Esophagus mucosa (tissue), 1 donor: ENCODE results near the gene TMX3. TPM values are rescaled to one million over a fixed set of nuclear protein-coding genes. Genes with fewer than 3 reads are reported as not detected.

Experiments used
- ATAC-seq: fragments of 200-7000 bp; cut with Tn5 transposase; one replicate; pipeline ENCODE4 v1.9.1; 2020
- total RNA-seq: library from RNA; stranded (reverse); gene quantifications from one replicate; pipeline ENCODE4 v1.2.4, GENCODE V29; 2023
- donor health status: DM: yes; HTN: yes; CAD: no.

The TMX3 gene, protein sequence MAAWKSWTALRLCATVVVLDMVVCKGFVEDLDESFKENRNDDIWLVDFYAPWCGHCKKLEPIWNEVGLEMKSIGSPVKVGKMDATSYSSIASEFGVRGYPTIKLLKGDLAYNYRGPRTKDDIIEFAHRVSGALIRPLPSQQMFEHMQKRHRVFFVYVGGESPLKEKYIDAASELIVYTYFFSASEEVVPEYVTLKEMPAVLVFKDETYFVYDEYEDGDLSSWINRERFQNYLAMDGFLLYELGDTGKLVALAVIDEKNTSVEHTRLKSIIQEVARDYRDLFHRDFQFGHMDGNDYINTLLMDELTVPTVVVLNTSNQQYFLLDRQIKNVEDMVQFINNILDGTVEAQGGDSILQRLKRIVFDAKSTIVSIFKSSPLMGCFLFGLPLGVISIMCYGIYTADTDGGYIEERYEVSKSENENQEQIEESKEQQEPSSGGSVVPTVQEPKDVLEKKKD
- 21.4 TPM for total RNA-seq

DNA sequence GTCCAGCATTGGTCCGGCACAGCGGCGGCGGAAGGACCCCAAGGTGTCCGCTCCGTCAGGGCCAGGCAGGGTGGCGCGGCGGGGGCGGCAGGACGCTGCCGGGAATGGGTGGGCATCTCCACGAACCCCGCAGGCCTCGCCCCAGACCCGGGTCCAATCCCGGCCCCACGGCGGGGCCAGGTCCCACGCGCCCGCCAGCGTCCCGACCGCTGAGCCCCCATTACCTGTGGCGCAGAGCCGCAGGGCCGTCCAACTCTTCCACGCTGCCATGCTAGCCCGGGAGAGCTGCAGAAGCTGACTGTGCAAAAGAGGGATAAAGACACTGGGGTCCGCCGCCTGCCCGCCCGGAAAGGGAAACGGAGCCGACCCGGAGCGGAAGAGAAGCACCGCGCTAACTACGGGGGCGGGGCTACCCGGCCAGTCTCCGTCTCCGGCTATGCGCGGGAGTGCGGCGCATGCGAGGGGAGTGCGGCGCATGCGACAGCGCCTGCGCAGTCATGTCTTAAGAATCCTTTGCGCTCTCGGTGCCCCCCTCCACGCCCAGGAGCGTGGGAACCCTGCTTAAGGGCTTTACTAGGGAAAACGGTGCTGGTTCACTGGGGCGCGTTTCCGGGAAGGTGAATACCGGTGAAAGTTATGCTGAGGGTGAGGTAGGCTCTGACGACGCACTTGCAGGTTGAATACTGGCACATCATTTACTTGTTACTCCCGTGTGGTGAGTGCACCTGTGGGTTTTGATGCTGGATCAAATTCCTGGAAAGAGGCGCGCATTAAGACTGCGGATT is at the start of gene TMX3:
TMX3 (minus strand) TSS at position 397 of the 785 bp plus-strand sequence; CDS start at position 270, 127 bp downstream.
- ATAC-seq, result peak; percentile 99

DNA sequence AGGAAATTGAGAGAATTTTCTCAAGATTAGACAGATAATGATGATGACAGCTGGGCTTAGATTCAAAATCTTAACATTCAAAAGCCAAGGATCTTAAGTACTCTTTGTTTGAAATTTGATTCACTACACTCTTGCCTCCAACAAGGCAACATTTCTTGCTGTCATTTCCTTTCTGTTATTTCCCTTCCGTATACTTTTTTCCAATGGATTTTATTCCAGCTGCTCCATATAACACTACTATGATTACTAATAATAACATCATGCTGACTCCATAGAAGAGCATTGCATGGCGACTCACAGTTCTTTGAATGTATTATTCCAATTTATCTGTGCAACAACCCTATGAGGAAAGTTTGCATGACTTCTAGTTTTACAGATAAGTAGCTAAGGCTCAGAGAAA is 49.1 kb upstream of the TMX3 start:
- ATAC-seq, result no peak

DNA sequence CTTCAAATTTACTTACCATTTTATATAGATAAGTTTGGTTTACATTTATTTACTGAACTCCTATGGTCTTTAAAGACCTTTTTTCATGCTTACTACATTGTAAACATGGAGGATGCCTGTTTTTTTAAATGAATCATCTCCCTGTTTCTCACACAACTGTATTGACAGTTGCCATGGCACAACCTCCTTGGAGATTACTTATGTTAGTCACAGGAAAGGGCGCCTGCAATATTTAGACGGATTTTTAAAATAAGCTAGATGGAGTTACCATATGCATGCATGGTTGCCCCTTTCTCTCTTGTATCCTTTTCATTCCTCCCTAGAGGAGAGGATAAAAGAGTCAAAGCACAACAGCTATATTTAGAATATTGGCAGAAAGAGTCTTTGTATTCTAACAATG is 48.2 kb upstream of the TMX3 start:
- ATAC-seq, result no peak

DNA sequence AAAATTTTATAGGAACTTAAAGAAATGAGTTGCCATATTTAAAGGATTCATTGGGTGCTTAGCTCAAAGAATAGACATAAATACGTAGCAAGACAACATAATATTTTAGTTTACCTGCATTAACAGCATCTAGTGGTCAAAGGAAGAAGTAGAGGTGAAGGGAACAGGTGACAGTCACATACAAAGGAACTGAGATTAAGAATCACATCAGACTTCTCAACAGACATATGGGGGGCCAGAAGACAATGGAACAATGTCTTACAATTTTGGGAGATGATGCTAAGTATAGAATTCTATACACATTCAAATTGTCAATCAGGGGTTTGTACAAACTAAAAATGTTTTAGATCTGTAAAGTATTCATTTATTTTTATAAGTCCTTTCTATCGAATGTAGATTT is 44.4 kb upstream of the TMX3 start:
- no peak for ATAC-seq

DNA sequence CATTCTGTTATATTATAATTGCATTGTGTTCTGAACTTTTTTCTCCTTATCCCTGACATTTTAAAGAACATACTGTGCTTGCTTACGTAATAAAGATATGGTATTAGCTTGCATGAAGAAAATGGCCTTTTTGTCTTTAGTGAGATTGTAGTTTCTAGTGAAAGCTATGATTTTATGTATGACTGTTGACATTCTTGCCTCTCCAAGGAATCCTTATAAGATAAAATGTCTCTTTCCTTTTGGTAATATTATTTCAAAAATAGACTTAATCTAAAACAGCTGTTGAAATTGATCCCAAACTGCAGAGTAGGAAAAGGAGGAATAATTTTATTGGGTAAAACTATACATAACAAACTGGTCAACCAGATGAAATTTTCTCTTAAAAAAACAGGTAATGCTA is 42.2 kb upstream of the TMX3 start:
- ATAC-seq, result no peak

DNA sequence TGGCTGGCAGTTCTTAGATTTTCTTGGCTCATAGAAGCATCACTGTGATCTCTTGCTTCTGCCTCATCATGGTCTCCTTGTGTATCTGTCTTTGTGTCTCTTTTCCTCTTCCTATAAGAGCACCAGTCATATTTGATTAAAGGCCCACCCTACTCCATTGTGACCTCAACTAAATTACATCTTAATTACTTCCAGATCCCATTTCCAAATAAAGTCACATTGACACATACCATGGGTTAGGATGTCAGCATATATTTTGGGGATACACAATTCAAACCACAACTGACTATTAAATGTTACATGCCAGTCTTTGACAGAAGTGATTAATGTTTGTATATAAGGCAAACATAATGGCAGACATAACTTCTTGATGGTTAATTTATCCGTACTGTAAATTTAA is 27.3 kb upstream of the TMX3 start:
- ATAC-seq, result no peak

DNA sequence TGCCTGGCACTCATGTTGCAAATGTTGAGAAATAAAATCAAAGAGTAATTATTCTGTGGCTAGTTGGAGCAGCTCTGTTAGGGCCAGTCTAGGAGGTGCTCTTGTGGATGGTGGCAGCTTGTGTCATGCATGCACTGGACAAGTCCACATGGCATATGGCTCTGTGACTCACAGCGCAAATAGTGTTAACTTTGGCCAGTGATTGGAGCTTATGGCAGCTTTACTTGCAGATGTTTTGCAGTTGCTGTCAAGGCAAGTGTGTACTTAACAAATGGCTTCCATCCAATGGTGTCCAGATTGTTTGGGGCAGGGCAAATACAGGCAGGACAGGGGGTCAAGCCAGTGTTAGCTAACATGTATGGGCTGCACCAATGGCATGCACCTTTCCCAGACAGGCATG is 26.1 kb upstream of the TMX3 start:
- no peak for ATAC-seq

DNA sequence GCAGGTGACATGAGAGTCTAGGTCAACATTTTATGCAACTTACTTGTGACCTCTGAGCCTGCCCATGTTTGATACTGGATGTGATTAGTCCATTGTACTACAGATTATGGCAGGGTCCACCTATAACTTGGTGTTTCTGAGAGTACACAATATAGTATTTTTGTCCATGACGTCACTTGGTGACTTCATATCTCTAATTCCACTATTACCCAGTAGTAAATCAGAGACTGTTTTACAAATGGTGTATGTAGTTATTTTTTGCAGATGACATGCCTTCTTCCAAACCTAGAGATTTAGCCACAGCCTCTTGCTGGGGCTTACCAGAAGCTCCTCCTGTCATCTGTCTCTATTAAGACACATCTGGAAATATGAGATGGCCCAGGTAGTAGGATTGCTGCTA is 24.6 kb upstream of the TMX3 start:
- no peak for ATAC-seq

DNA sequence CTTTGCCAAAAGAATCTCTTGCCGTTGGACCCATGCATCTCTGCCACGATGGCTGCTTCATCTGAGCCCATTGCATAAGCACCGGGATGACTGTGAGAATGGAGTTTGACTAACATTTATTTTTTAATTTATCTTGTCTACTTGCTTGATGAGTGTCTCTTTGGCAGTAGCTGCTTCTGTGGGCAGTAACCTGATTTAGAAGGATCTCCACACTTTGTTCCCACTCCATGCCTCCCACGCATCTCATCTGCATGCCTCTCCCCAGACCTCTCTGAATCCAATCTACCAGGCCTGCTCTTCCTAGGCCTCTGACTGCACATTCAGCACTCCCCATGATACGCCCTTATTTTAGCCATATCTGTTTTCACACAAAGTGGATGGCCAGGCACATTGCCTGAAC is 23.7 kb upstream of the TMX3 start:
- no peak for ATAC-seq

DNA sequence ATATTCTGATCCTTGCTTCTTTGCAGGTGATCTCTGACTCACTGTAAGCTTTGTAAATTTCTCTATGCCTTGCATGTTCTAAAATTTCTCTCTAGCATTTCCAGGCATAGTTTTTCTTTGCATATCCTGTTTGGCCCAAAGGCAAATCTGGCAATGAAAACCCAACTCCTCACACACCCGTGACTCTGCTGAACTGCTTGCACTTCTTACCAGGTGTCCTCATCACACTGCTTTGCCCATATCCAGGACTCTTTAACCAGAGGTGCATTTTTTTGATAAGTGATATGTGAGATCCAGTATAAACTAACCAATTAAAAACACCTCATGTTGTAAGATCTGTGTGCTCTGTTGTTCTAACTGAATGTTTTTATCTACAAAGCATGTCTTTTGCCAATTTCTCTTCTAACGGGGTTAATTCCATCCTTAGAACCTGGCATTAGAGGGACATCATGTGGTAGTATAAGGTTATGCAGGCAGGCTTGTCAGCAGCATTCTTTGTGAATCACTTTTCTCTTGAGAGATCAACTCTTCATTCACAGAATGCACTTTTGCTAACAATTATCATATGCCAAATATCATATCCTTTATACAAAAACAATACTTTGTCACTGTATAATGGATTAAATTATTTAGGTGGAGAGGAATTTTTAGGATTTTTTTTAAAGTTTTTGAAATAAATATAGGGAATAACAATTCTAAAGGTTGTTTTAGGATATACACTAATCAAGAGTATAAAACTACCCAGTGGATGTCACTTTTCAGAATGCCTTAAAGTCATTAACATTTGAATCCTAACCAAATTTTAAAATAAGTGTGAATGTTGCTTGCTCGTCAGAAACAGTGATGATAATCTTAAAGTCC is 20.8 kb upstream of the TMX3 start:
- ATAC-seq, result peak; percentile 46

DNA sequence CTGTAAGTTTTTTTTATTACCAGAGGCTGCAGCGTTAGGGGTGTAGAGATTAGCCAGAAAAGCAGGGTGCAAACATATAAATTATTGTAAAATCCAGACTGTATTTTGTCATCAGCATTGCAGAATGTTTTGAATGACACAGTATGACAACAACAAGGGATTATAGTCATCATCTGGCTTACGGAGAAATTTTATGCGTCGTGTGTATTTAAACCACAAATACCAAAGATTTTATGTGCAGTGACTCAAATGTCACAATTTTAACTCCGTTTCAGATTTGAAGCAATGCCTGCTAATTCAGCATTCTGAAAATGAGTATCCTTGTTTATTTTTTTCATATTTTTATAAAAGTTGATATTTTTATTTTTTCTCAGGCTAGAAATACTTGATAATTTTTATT is 19.4 kb upstream of the TMX3 start:
- no peak for ATAC-seq

DNA sequence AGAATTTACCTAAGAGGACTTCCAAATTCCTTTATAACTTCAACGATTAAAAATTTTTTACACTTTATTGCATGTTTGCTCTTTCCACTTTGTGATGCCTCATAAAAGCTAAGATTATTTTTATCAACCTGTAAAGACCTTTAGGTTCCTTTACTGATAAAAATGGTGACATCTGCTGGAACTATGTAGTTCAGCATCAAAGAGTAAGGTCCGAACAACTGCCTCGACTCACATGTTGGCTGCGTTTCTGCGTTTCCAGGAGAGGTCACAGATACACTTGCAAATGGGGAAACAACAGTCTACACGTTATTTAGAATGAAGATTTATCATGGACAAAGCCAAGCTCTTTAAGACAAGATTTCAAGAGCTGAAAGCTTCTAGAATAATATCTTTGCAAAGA is 18.8 kb upstream of the TMX3 start:
- ATAC-seq, result no peak

DNA sequence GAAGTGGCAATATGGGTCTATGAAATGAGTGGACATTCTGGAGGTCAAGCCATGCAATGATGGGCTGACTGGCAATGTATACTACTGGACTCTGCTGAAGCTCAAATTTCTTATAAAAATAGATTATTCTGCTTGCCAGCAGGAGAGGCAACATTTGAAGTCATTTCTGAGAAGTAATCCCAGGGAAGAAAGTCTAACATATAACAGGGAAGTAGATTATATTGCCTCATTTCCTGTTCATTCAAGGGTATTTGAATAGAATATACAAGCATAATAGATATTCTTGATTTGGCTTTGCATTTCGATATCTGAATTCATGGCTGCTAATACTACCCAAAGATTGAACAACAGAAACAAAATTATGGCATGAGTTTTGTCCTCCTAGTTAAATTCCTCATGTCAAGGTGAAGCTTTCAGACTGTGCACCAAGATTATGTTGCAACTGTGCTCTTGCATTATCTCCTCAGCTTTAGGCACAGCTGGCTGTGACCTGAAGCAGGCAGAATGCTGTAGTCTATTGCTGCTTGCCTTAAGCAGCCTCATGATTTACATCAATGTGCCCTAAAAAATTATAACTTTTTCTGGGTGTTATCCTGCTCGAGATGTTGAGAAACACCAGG is 13.3 kb upstream of the TMX3 start:
- no peak for ATAC-seq

DNA sequence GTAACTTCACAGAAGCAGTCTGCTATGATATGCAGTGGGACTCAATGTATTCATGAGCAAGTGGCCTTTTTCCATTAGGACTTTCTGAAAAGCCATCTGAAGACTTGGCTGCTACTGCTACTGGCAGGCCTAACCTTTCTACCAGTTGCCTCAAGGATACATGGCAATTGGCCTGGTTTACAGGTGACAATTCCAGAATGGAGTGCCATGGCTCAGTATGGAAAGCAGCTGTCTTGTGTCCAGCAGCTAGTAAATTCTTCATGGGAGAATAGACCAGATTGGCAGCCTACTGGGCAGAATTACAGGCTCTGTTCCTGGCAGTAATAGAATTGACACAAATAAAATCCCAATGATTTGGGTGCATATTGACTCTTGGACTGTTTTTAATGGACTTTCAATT is 12.6 kb upstream of the TMX3 start:
- no peak for ATAC-seq

DNA sequence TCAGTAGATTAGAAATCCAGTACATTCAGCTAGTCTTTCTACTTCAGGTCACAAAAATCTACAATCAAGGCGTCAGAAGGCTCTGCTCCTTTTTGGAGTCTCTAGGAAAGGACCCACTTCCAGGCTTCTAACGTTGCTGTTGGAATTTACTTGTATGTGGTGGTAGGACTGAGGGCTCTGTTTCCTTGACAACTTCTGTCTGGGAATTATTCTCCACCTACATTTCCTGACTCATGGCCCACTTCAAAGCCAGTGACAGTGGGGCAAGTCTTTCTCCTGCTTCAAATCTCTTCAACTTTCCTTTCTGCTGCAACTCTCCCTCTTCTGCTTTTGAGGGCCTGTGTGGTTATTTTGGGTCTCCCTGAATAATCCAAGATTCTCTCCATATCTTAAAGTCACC is 10.4 kb upstream of the TMX3 start:
- no peak for ATAC-seq

DNA sequence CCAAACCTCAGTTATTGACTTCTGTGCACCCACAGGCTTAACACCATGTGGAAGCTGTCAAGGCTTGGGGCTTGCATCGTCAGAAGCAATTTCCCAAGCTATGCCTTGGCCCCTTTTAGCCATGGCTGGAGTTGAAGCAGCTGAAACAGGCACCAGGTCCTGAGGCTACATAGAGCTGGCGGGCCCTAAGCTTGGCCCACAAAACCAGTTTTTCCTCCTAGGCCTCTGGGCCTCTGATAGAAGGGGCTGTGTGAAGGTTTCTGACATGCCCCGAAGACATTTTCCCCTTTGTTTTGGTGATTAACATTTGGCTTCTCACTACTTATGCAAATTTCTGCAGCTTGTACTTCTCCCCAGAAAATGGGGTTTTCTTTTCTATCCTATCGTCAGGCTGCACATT is 9.1 kb upstream of the TMX3 start:
- ATAC-seq, result no peak

DNA sequence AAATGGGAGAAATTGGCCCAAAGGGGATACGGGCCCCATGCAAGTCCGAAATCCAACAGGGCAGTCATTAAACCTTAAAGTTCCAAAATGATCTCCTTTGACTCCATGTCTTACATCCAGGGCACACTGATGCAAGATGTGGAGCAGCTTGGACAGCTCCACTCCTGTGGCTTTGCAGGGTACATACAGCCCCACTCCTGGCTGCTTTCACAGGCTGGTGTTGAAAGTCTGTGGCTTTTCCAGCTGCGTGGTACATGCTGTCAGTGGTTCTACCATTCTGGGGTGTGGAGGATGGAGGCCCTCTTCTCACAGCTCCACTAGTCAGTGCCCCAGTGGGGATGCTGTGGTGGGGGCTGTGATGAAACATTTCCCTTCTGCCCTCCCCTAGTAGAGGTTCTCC is 8.6 kb upstream of the TMX3 start:
- ATAC-seq, result no peak

DNA sequence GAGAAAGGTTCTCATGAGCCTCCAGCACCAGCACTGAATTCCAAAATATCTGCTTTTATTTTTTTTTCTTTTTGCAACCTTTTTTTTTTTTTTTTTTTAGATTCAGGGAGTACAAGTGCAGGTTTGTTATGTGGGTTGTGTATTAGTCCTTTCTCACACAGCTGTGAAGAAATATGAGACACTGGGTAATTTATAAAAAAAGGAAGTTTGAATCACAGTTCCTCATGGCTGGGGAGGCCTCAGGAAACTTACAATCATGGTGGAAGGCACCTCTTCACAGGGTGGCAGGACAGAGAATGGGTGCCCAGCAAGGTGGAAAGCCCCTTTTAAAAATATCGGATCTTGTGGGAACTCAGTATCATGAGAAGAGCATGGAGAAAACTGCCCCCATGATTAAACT is 7.9 kb upstream of the TMX3 start:
- no peak for ATAC-seq

DNA sequence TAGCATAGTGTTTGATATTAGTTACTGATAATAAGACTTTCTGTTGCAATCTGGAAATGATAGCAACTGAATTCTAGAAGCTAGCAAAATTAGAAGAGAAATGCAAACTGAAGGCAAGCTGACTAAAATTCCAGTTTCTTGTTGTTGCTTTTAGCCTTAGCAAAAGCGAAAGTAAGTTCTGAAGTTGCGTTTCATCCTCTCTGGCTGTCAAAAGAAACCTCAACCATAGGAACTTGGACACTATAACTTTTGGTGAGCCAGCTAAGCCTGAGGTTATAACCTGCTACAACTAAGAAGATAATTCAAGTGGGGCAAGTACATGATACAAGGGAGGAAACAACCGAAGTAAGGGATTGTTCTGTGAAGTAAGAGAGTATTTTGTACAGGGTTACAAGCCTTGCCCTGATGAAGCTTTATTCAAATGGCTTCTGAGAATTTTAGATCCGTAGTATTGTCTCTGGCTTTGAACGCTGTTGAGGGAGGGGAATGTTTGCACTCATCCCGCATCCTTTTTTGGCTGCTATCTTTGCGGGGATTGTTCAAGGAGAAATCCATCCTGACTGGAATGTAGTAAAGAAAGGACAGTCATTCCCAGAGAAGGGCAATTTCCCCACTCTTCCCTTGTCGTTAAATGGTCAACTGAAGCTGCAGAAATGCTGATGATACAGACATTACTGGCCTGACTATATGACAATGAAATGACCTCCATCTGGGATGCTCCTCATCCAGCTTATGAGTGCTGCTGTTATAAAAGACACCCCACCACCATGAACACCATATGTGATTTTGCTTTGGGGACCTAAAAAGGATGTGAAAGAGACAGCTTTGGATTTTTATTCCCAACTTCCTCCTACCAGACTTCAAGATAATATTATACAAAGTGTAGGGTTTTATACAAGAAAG is 7.0 kb upstream of the TMX3 start:
- ATAC-seq, result no peak

DNA sequence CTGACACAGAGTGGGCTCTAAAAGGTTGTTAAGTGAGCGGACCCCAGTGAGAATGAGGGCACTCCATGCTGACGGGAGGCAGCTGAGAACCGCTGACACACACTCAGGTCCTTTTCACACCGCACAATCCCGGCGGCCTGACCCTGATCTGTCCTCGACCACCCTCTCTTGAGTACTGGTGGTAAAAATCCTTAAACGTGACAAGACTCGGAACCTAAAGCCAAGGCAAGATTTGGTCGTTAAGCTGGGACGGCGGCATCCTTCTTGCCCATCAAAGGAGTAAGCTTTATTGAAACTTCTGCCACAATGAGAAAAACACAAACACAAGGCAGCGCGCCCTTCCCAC is 569 bp downstream of the TMX3 start:
- peak; percentile 25 for ATAC-seq

DNA sequence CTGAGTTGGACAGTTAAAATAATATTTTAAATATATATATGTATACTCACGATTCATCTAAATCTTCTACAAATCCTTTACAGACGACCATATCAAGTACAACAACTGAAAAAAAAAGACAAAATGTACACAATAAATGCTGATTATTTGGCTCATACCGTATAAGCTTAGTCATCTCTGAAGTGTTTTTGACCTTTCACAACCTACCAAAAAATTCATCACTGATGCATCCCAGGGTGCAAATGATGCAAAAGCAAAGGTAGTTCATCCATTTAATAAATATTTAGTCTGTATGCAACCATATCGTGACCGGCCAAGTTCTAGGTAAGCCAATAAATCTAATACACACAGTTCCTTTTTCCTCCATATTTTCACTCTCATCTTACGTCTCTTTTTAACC is 1.1 kb downstream of the TMX3 start:
- no peak for ATAC-seq

DNA sequence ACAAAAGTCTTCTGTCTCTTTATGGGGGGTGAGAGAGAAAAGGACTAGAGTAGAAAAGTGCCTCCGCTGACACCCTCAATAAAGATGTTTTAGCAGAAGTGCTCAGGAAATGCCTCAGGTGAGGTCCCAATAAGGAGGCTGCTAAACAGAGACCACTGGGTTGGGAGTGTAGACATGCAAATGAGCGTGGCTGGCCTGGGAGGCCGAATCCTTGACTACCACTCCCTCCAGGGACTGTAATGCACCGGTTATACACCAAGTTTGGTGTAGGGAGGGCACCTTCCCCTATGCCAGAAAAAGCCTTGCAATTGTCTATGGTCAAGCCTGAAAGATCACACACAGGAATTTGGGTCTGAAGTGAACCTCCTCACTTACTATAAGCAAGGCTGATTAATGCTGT is 1.8 kb downstream of the TMX3 start:
- no peak for ATAC-seq
